Natural killer cell (primary cell): ENCODE results near the gene PEX26. TPM values are rescaled to one million over a fixed set of nuclear protein-coding genes. Genes with fewer than 3 reads are reported as not detected.
"Not testable (repeated sequence)": the region's sequence is repeated elsewhere in the genome, so short reads cannot be mapped to it uniquely, and the experiment has no call there.

Source experiments
- ATAC-seq, 3 donors: fragments of 150-1000 bp in 2 of 3; fragments of 200-7000 bp in 1 of 3; cut with Tn5 transposase; 1 replicate in 1 of 3; 2 replicates in 2 of 3; pipeline ENCODE4 v1.10.0; 2021; ENCODE audit warnings: mild to moderate bottlenecking in 2 of 3, moderate library complexity in 2 of 3
- DNase-seq, 2 donors: peaks; one replicate each; pipeline versions ENCODE4 v3.0.0 to v3.0.0-alpha.2; 2013 to 2021; ENCODE audit warnings: mixed read lengths in 1 of 2
- H3K27ac ChIP-seq: one replicate; pipeline ENCODE4 v1.5.1; 2013; ENCODE audit warnings: mild to moderate bottlenecking, low read length
- H3K27me3 ChIP-seq: one replicate; pipeline ENCODE4 v1.6.1; 2013; ENCODE audit warnings: low read length; ENCODE audit not compliant: control insufficient read depth, insufficient read depth
- H3K36me3 ChIP-seq: one replicate; pipeline ENCODE4 v1.6.1; 2013; ENCODE audit warnings: low read length; ENCODE audit not compliant: control insufficient read depth, insufficient read depth
- H3K4me1 ChIP-seq: one replicate; pipeline ENCODE4 v1.6.1; 2013; ENCODE audit warnings: low read length; ENCODE audit not compliant: control insufficient read depth, insufficient read depth
- H3K4me3 ChIP-seq: one replicate; pipeline ENCODE4 v1.5.1; 2013; ENCODE audit warnings: low read length
- H3K9me3 ChIP-seq: one replicate; pipeline ENCODE4 v1.6.1; 2013; ENCODE audit warnings: low read length; ENCODE audit not compliant: control insufficient read depth, insufficient read depth
- H3K27ac Mint-ChIP-seq, 2 donors: one replicate each; pipeline ENCODE4 v1.8.0; 2022; ENCODE audit warnings: mild to moderate bottlenecking in 2 of 2, mixed read lengths in 2 of 2, moderate library complexity in 1 of 2
- H3K27me3 Mint-ChIP-seq, 2 donors: one replicate each; pipeline ENCODE4 v1.8.0; 2022; ENCODE audit warnings: low read depth in 2 of 2, mixed read lengths in 2 of 2
- H3K36me3 Mint-ChIP-seq: one replicate; pipeline ENCODE4 v1.8.0; 2022; ENCODE audit warnings: mixed read lengths
- H3K4me1 Mint-ChIP-seq, 2 donors: one replicate each; pipeline ENCODE4 v1.8.0; 2022; ENCODE audit warnings: mixed read lengths in 2 of 2
- H3K4me3 Mint-ChIP-seq: one replicate; pipeline ENCODE4 v1.8.0; 2022; ENCODE audit warnings: mild to moderate bottlenecking, moderate library complexity, mixed read lengths
- H3K9me3 Mint-ChIP-seq, 2 donors: one replicate each; pipeline ENCODE4 v1.8.0; 2022; ENCODE audit warnings: mixed read lengths in 2 of 2
- CTCF ChIP-seq: fragments of 200-600 bp; IDR thresholded peaks from one replicate; pipeline ENCODE4 v1.8.0; 2022; ENCODE audit warnings: antibody characterized with exemption
- WGBS: methylation state at CpG from one replicate; pipeline ENCODE4 v1.1.7; 2013; ENCODE audit warnings: missing lambda C conversion rate; ENCODE audit not compliant: insufficient coverage; 5-methylcytosine and 5-hydroxymethylcytosine counted together
- intact Hi-C: fragments of 100-400 bp; cut with micrococcal nuclease; formaldehyde crosslinking; loops from one replicate; pipeline ENCODE4 v1.14.2; 2022
- total RNA-seq, 4 donors: library from RNA; stranded (reverse); fragments of 120-200 nt in 1 of 4; gene quantifications; one replicate each; pipeline versions ENCODE4 v1.2.3 to v1.2.4, GENCODE V29; 2013 to 2022

Gene PEX26
- total RNA-seq, 3 donors from 2014 or later (not counting 1 experiment from before 2014, with no cell fraction given) = 27.6 to 37.4 (median 31.2) TPM

GRCh38 chr22:18034076-18034475, 43.7 kb upstream of the PEX26 start:
- H3K4me1 ChIP-seq = no peaks in the 10 kb centered on the region
- Mint-ChIP-seq H3K27me3 (peaks cover 0 to 14% of the 10 kb centered on the region in 2 donors), H3K9me3 (no peaks in the 10 kb centered on the region), H3K36me3 (no peaks in the 10 kb centered on the region), H3K4me3 (no peak overlapping the region), H3K27ac (no peak overlapping the region), H3K4me1 (no peaks in the 10 kb centered on the region)
- no peaks in the 10 kb centered on the region for H3K36me3 ChIP-seq
- DNase-seq = no peak
- intact Hi-C loops = no loop called here
- 90% methylated on average over 3 of the region's 3 CpGs for WGBS
- TF ChIP-seq CTCF = no peak
- H3K9me3 ChIP-seq = no peaks in the 10 kb centered on the region
- no peak for ATAC-seq
- no peak overlapping the region for H3K27ac ChIP-seq
- no peak overlapping the region for H3K4me3 ChIP-seq
- H3K27me3 ChIP-seq = no peaks in the 10 kb centered on the region

- no peaks in the 10 kb centered on the region for H3K27me3 ChIP-seq
- no peak overlapping the region for H3K4me3 ChIP-seq
- Mint-ChIP-seq H3K4me1 (no peaks in the 10 kb centered on the region), H3K9me3 (no peaks in the 10 kb centered on the region), H3K27me3 (peaks cover 0 to 7% of the 10 kb centered on the region in 2 donors), H3K27ac (no peak overlapping the region), H3K4me3 (no peak overlapping the region), H3K36me3 (no peaks in the 10 kb centered on the region)
- H3K36me3 ChIP-seq = no peaks in the 10 kb centered on the region
- no peak for TF ChIP-seq CTCF
- no peak for DNase-seq
- no peaks in the 10 kb centered on the region for H3K9me3 ChIP-seq
- ATAC-seq = no peak
- intact Hi-C loops = no loop called here
- H3K4me1 ChIP-seq = no peaks in the 10 kb centered on the region
- no peak overlapping the region for H3K27ac ChIP-seq
- WGBS = 75% methylated on average over 9 of the region's 9 CpGs
Measured at GRCh38 chr22:18035751-18036150, 42.0 kb upstream of the PEX26 start.

GRCh38 chr22:18040898-18041297, 36.9 kb upstream of the PEX26 start:
- H3K4me3 ChIP-seq, H3K4me3 Mint-ChIP-seq, DNase-seq, H3K4me1 Mint-ChIP-seq, intact Hi-C loops, H3K27ac Mint-ChIP-seq, ATAC-seq, H3K9me3 ChIP-seq, H3K27ac ChIP-seq, H3K4me1 ChIP-seq, H3K27me3 ChIP-seq, H3K36me3 Mint-ChIP-seq, H3K27me3 Mint-ChIP-seq, H3K36me3 ChIP-seq, H3K9me3 Mint-ChIP-seq: not testable (repeated sequence)
- 100% methylated on average over 3 of the region's 6 CpGs for WGBS

GRCh38 chr22:18042685-18043084, 35.1 kb upstream of the PEX26 start:
- Mint-ChIP-seq H3K27me3 (no peaks in the 10 kb centered on the region), H3K4me3 (no peak overlapping the region), H3K4me1 (no peaks in the 10 kb centered on the region), H3K27ac (no peak overlapping the region), H3K36me3 (no peaks in the 10 kb centered on the region), H3K9me3 (no peaks in the 10 kb centered on the region)
- H3K9me3 ChIP-seq = no peaks in the 10 kb centered on the region
- DNase-seq (no peak), ATAC-seq (no peak)
- 87% methylated on average over 6 of the region's 6 CpGs for WGBS
- no peaks in the 10 kb centered on the region for H3K4me1 ChIP-seq
- intact Hi-C loops = no loop called here
- TF ChIP-seq CTCF = no peak
- H3K36me3 ChIP-seq = no peaks in the 10 kb centered on the region
- no peak overlapping the region for H3K27ac ChIP-seq
- no peak overlapping the region for H3K4me3 ChIP-seq
- H3K27me3 ChIP-seq = no peaks in the 10 kb centered on the region
